Nephron (organoid): ENCODE measurements around the gene ABCC2.
"Not testable (repeated sequence)": the region's sequence is repeated elsewhere in the genome, so short reads cannot be mapped to it uniquely, and the experiment has no call there.

ENCODE experiments used
- H3K27ac Mint-ChIP-seq, 3 experiments: 2 replicates each; pipeline ENCODE4 v1.8.0; 2020; ENCODE audit warnings: mixed read lengths in 3 of 3, mild to moderate bottlenecking in 2 of 3, moderate library complexity in 1 of 3
- H3K27me3 Mint-ChIP-seq: 2 replicates; pipeline ENCODE4 v1.8.0; 2021; ENCODE audit warnings: low read depth, mild to moderate bottlenecking, moderate library complexity, mixed read lengths
- H3K36me3 Mint-ChIP-seq: 2 replicates; pipeline ENCODE4 v1.8.0; 2020; ENCODE audit warnings: low read depth, mixed read lengths
- H3K4me1 Mint-ChIP-seq: 2 replicates; pipeline ENCODE4 v1.8.0; 2020; ENCODE audit warnings: mixed read lengths
- H3K4me3 Mint-ChIP-seq, 3 experiments: 2 replicates each; pipeline ENCODE4 v1.8.0; 2020; ENCODE audit warnings: mild to moderate bottlenecking in 3 of 3, mixed read lengths in 3 of 3, moderate library complexity in 2 of 3
- H3K9me3 Mint-ChIP-seq: 2 replicates; pipeline ENCODE4 v1.8.0; 2020; ENCODE audit warnings: mixed read lengths
- TF ChIP-seq, protein P1 (sequence below), 3 experiments: fragments of 200-600 bp; sonication (generic); IDR thresholded peaks; one replicate each; pipeline ENCODE4 v1.5.0; 2021; ENCODE audit warnings: antibody characterized with exemption in 3 of 3; ENCODE audit not compliant: unreplicated experiment in 3 of 3

The ABCC2 gene

DNA sequence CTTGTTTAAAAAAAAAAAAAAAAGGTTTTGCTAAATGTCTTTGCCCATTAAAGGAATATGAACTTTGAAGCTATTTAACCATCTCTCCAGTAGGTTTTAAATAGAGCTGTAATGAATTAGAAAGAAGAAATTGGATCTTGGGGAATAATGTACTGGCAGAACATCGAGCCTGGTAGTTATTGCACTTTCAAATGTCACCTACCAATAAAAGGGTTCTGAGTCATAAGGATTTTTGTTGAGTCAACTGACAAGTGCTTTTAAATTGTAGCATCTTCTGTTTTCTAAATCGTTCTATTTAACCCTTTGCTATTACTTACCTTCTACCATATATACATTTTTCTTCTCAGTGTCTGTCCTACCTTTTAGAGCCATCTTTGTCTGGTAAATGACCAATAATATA, 39.7 kb upstream of the ABCC2 start:
- no peak overlapping the region for H3K27ac Mint-ChIP-seq
- TF ChIP-seq, protein P1, sequence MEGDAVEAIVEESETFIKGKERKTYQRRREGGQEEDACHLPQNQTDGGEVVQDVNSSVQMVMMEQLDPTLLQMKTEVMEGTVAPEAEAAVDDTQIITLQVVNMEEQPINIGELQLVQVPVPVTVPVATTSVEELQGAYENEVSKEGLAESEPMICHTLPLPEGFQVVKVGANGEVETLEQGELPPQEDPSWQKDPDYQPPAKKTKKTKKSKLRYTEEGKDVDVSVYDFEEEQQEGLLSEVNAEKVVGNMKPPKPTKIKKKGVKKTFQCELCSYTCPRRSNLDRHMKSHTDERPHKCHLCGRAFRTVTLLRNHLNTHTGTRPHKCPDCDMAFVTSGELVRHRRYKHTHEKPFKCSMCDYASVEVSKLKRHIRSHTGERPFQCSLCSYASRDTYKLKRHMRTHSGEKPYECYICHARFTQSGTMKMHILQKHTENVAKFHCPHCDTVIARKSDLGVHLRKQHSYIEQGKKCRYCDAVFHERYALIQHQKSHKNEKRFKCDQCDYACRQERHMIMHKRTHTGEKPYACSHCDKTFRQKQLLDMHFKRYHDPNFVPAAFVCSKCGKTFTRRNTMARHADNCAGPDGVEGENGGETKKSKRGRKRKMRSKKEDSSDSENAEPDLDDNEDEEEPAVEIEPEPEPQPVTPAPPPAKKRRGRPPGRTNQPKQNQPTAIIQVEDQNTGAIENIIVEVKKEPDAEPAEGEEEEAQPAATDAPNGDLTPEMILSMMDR (IDR thresholded peaks at IDR 0.05; ENCODE audit: unreplicated experiment in 3 of 3), result no peak
- H3K36me3 Mint-ChIP-seq, result peaks cover 71% of the 10 kb centered on the region
- no peaks in the 10 kb centered on the region for H3K27me3 Mint-ChIP-seq
- H3K4me3 Mint-ChIP-seq, result no peak overlapping the region
- no peaks in the 10 kb centered on the region for H3K4me1 Mint-ChIP-seq
- peaks cover 20% of the 10 kb centered on the region for H3K9me3 Mint-ChIP-seq

DNA sequence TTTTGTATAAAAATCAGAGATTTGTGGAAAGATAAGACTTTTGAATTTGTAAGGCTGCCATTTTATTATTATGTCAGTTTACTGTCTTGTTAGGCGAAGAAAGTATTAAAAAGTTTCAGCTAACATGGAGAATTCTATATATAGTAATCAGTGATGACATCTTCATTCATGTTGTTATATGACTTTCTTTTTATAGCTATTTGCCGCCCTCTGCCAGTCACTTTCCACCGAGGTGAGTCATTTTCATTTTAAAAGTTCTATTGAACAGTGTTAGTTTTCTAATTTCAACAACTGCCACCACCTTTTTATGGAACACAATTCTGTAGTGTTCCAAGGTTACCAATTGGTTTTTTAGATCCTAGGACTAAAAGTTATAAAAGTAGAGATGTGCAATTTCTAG, 38.6 kb upstream of the ABCC2 start:
- Mint-ChIP-seq H3K27me3 (no peaks in the 10 kb centered on the region), H3K4me1 (no peaks in the 10 kb centered on the region), H3K36me3 (peaks cover 66% of the 10 kb centered on the region), H3K27ac (no peak overlapping the region), H3K4me3 (no peak overlapping the region), H3K9me3 (peaks cover 20% of the 10 kb centered on the region)
- TF ChIP-seq, protein P1 (IDR thresholded peaks at IDR 0.05; ENCODE audit: unreplicated experiment in 3 of 3), result no peak

DNA sequence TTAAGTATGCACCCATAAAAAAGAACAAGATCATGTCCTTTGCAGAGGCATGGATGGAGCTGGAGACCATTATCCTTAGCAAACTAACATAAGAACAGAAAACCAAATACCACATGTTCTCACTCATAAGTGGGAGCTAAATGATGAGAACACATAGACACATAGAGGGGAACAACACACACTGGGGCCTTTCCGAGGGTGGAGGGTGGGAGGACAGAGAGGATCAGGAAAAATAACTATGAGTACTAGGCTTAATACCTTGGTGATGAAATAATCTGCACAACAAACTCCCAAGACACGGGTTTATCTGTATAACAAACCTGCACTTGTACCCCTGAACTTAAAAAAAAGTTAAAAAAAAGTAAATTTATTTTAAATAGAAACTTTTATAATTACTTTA, 36.3 kb upstream of the ABCC2 start:
- peaks cover 50% of the 10 kb centered on the region for H3K36me3 Mint-ChIP-seq
- not testable (repeated sequence) for H3K27me3 Mint-ChIP-seq, H3K27ac Mint-ChIP-seq, H3K9me3 Mint-ChIP-seq, H3K4me3 Mint-ChIP-seq, H3K4me1 Mint-ChIP-seq

DNA sequence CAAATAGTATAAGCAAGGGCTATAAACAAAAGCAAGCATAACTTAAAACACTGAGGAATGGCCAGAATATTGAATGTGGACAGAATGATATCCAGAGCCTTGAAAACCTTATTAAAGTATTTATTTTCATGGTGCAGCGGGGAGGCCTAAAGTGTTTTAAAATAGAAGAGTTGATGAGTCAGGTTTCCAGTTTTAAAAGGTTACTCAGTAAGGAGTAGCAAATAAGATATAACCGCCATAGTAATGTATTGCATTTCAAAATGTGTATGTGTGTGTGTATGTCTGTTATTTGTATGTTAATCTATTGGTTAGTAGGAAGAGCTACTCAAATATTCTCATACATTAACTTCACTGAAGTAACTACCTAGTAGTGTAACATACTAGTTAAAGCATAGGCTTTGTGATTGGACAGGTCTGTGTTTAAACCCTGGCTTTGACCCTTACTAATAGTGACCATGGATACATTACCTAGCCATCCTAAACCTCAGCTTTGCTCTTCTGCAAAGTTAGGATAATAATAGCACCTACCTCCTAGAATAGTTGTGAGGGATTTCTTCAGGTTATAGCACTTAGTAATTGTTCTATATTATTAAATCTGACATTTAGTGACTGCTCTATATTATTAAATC, 33.5 kb upstream of the ABCC2 start:
- Mint-ChIP-seq H3K27me3 (no peaks in the 10 kb centered on the region), H3K9me3 (no peaks in the 10 kb centered on the region), H3K4me1 (no peaks in the 10 kb centered on the region), H3K36me3 (peaks cover 38% of the 10 kb centered on the region), H3K27ac (peak overlapping the region in 2 of 3 experiments; percentile 1 to 11), H3K4me3 (no peak overlapping the region)
- TF ChIP-seq, protein P1 (IDR thresholded peaks at IDR 0.05; ENCODE audit: unreplicated experiment in 3 of 3), result no peak

DNA sequence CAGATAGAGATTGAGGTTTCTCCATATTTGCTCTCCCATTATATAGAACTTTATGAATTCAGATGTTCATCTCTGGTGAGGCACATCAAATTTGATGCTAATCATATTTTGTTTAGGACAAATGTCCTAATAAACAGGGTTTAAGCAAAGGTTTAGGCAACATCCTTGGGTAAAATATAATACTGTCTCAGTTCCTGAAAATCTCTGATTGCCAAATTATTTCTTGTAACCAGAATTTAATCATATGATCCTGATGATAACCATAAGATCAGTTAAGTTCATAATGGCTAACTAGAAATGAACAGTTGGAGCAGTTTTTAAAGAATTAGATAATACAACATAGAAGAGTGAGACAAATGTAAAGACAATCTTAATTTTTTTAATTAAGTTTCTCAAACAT, 31.8 kb upstream of the ABCC2 start:
- H3K27ac Mint-ChIP-seq, result no peak overlapping the region
- H3K36me3 Mint-ChIP-seq, result peaks cover 42% of the 10 kb centered on the region
- H3K9me3 Mint-ChIP-seq, result no peaks in the 10 kb centered on the region
- no peak overlapping the region for H3K4me3 Mint-ChIP-seq
- H3K27me3 Mint-ChIP-seq, result no peaks in the 10 kb centered on the region
- TF ChIP-seq, protein P1 (IDR thresholded peaks at IDR 0.05; ENCODE audit: unreplicated experiment in 3 of 3), result no peak
- no peaks in the 10 kb centered on the region for H3K4me1 Mint-ChIP-seq

DNA sequence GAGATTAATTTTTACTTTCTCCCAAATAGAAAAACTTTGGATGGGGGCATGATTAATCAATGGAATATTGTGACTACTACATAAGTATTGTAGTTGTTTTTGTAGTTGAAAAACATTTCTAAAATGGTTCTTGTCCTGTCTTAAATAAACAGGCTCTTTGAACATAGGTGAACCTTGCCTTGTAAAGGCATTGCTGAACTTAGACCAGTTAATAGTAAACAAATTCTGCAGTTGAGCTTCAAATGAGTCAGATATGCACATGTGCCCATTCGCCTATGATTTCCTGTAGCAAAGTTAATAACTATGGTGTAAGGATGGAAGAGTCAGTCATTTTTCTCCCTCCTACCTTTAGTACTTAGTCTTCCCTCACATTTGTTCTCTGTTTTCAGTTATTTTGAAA, 27.8 kb upstream of the ABCC2 start:
- no peaks in the 10 kb centered on the region for H3K9me3 Mint-ChIP-seq
- no peaks in the 10 kb centered on the region for H3K27me3 Mint-ChIP-seq
- no peak overlapping the region for H3K4me3 Mint-ChIP-seq
- H3K36me3 Mint-ChIP-seq, result peaks cover 62% of the 10 kb centered on the region
- H3K4me1 Mint-ChIP-seq, result peaks cover 15% of the 10 kb centered on the region
- TF ChIP-seq, protein P1 (IDR thresholded peaks at IDR 0.05; ENCODE audit: unreplicated experiment in 3 of 3), result no peak
- H3K27ac Mint-ChIP-seq, result no peak overlapping the region
